ENCODE results near the gene MAST4. TPM values are rescaled to one million over a fixed set of nuclear protein-coding genes. Genes with fewer than 3 reads are reported as not detected.
"Not testable (repeated sequence)": the region's sequence is repeated elsewhere in the genome, so short reads cannot be mapped to it uniquely, and the experiment has no call there.

Gene MAST4
- total RNA-seq, 2 donors from 2014 or later = 15.9 to 53.1 TPM

DNA sequence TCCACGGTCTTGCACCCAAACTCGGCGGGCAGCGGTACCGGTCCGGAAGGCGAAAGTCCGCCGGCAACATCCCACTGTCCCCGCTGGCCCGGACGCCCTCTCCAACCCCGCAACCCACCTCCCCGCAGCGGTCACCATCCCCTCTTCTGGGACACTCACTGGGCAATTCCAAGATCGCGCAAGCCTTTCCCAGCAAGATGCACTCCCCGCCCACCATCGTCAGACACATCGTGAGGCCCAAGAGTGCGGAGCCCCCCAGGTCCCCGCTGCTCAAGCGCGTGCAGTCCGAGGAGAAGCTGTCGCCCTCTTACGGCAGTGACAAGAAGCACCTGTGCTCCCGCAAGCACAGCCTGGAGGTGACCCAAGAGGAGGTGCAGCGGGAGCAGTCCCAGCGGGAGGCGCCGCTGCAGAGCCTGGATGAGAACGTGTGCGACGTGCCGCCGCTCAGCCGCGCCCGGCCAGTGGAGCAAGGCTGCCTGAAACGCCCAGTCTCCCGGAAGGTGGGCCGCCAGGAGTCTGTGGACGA, 567.1 kb downstream of the MAST4 start:
- Mint-ChIP-seq H3K27ac (peak overlapping the region; percentile 65 to 70), H3K9me3 (no peaks in the 10 kb centered on the region), H3K27me3 (no peaks in the 10 kb centered on the region), H3K36me3 (no peaks in the 10 kb centered on the region), H3K4me3 (no peak overlapping the region), H3K4me1 (ENCODE audit: low read depth in 2 of 2) (peaks cover 22 to 35% of the 10 kb centered on the region in 2 donors)
- no peak for ATAC-seq
- no peak for DNase-seq (ENCODE audit: low spot score)

DNA sequence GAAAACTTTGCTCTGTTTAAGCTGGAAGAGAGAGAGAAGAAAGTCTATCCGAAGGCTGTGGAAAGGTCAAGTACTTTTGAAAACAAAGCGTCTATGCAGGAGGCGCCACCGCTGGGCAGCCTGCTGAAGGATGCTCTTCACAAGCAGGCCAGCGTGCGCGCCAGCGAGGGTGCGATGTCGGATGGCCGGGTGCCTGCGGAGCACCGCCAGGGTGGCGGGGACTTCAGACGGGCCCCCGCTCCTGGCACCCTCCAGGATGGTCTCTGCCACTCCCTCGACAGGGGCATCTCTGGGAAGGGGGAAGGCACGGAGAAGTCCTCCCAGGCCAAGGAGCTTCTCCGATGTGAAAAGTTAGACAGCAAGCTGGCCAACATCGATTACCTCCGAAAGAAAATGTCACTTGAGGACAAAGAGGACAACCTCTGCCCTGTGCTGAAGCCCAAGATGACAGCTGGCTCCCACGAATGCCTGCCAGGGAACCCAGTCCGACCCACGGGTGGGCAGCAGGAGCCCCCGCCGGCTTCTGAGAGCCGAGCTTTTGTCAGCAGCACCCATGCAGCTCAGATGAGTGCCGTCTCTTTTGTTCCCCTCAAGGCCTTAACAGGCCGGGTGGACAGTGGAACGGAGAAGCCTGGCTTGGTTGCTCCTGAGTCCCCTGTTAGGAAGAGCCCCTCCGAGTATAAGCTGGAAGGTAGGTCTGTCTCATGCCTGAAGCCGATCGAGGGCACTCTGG, 567.8 kb downstream of the MAST4 start:
- no peaks in the 10 kb centered on the region for H3K36me3 Mint-ChIP-seq

GRCh38 chr5:67164856-67165525, 568.8 kb downstream of the MAST4 start:
- Mint-ChIP-seq H3K27ac (peak overlapping the region; percentile 98 to 99), H3K36me3 (no peaks in the 10 kb centered on the region), H3K4me1 (ENCODE audit: low read depth in 2 of 2) (peaks cover 21 to 31% of the 10 kb centered on the region in 2 donors), H3K4me3 (peak overlapping the region; percentile 92), H3K9me3 (no peaks in the 10 kb centered on the region), H3K27me3 (no peaks in the 10 kb centered on the region)
- ATAC-seq (no peak), DNase-seq (ENCODE audit: low spot score) (no peak)

More for the DNA sequence above, 567.8 kb downstream of the MAST4 start:
- DNase-seq (ENCODE audit: low spot score) (no peak), ATAC-seq (no peak)
- Mint-ChIP-seq H3K27ac (peak overlapping the region; percentile 98 to 99), H3K27me3 (no peaks in the 10 kb centered on the region), H3K4me3 (peak overlapping the region; percentile 92), H3K9me3 (no peaks in the 10 kb centered on the region), H3K4me1 (ENCODE audit: low read depth in 2 of 2) (peaks cover 23 to 35% of the 10 kb centered on the region in 2 donors)

DNA sequence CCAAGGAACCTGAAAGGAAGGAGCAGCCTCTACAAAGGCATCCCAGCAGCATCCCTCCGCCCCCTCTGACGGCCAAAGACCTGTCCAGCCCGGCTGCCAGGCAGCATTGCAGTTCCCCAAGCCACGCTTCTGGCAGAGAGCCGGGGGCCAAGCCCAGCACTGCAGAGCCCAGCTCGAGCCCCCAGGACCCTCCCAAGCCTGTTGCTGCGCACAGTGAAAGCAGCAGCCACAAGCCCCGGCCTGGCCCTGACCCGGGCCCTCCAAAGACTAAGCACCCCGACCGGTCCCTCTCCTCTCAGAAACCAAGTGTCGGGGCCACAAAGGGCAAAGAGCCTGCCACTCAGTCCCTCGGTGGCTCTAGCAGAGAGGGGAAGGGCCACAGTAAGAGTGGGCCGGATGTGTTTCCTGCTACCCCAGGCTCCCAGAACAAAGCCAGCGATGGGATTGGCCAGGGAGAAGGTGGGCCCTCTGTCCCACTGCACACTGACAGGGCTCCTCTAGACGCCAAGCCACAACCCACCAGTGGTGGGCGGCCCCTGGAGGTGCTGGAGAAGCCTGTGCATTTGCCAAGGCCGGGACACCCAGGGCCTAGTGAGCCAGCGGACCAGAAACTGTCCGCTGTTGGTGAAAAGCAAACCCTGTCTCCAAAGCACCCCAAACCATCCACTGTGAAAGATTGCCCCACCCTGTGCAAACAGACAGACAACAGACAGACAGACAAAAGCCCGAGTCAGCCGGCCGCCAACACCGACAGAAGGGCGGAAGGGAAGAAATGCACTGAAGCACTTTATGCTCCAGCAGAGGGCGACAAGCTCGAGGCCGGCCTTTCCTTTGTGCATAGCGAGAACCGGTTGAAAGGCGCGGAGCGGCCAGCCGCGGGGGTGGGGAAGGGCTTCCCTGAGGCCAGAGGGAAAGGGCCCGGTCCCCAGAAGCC, 569.6 kb downstream of the MAST4 start:
- H3K27me3 Mint-ChIP-seq = no peaks in the 10 kb centered on the region
- H3K36me3 Mint-ChIP-seq = no peaks in the 10 kb centered on the region
- H3K4me1 Mint-ChIP-seq (ENCODE audit: low read depth in 2 of 2) = peaks cover 17 to 25% of the 10 kb centered on the region in 2 donors
- peak; percentile 90 to 91 for ATAC-seq
- H3K9me3 Mint-ChIP-seq = no peaks in the 10 kb centered on the region
- H3K27ac Mint-ChIP-seq = peak overlapping the region; percentile 98 to 99
- H3K4me3 Mint-ChIP-seq = peak overlapping the region; percentile 92
- peak; percentile 88 for DNase-seq (ENCODE audit: low spot score)

DNA sequence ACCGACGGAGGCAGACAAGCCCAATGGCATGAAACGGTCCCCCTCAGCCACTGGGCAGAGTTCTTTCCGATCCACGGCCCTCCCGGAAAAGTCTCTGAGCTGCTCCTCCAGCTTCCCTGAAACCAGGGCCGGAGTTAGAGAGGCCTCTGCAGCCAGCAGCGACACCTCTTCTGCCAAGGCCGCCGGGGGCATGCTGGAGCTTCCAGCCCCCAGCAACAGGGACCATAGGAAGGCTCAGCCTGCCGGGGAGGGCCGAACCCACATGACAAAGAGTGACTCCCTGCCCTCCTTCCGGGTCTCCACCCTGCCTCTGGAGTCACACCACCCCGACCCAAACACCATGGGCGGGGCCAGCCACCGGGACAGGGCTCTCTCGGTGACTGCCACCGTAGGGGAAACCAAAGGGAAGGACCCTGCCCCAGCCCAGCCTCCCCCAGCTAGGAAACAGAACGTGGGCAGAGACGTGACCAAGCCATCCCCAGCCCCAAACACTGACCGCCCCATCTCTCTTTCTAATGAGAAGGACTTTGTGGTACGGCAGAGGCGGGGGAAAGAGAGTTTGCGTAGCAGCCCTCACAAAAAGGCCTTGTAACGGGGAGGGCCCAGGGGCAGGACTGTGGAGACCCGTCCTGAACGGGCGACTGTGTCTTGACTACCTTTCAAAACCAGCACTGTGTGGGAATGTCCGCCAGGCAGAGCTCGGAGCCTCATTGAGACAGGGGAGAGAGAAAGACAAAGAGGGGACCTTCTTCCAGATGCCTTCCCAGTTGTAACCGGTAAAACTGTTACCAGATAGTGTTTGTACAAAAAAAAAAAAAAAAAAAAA, 570.5 kb downstream of the MAST4 start:
- no peaks in the 10 kb centered on the region for H3K9me3 Mint-ChIP-seq
- peak overlapping the region; percentile 98 to 99 for H3K27ac Mint-ChIP-seq
- DNase-seq (ENCODE audit: low spot score) (peak; percentile 88), ATAC-seq (peak; percentile 79 to 84)
- peak overlapping the region; percentile 92 for H3K4me3 Mint-ChIP-seq
- no peaks in the 10 kb centered on the region for H3K27me3 Mint-ChIP-seq
- peaks cover 15 to 20% of the 10 kb centered on the region in 2 donors for H3K4me1 Mint-ChIP-seq (ENCODE audit: low read depth in 2 of 2)
- no peaks in the 10 kb centered on the region for H3K36me3 Mint-ChIP-seq

- Mint-ChIP-seq H3K4me3 (peak overlapping the region; percentile 92), H3K27ac (peak overlapping the region; percentile 98 to 99), H3K27me3 (no peaks in the 10 kb centered on the region), H3K36me3 (no peaks in the 10 kb centered on the region), H3K4me1 (ENCODE audit: low read depth in 2 of 2) (peaks cover 12 to 20% of the 10 kb centered on the region in 2 donors), H3K9me3 (no peaks in the 10 kb centered on the region)
- ATAC-seq (no peak), DNase-seq (ENCODE audit: low spot score) (no peak)
These were observed 571.9 kb downstream of the MAST4 start for GRCh38 chr5:67168069-67168468.

DNA sequence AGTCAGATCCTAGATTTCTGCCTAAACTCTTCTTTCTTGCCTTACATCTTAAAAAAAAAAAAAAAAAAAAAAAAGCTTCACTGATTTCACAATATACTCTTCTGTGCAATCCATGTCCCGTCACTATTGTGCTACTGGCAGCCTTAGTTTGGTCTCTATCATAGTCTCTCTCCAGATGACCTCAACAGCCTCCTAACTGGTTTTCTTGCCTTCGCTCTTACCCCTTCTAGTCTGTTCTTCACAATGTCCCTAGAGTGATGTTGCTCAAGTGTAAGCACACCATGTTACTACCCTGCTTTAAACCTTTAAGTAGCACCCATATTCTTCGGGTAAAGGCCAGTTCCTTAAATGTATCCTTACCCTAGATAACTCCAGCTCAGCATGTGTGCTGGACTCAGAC, 574.6 kb downstream of the MAST4 start:
- Mint-ChIP-seq H3K27ac (no peak overlapping the region), H3K4me1 (ENCODE audit: low read depth in 2 of 2) (peaks cover 12 to 19% of the 10 kb centered on the region in 2 donors), H3K4me3 (no peak overlapping the region), H3K9me3 (peaks cover 5% of the 10 kb centered on the region), H3K27me3 (no peaks in the 10 kb centered on the region), H3K36me3 (peaks cover 6% of the 10 kb centered on the region)
- ATAC-seq = no peak
- no peak for DNase-seq (ENCODE audit: low spot score)

- H3K27me3 Mint-ChIP-seq; H3K27ac Mint-ChIP-seq; ATAC-seq; H3K9me3 Mint-ChIP-seq; DNase-seq (ENCODE audit: low spot score); H3K4me3 Mint-ChIP-seq; H3K4me1 Mint-ChIP-seq (ENCODE audit: low read depth in 2 of 2): not testable (repeated sequence)
- peaks cover 27% of the 10 kb centered on the region for H3K36me3 Mint-ChIP-seq
These were observed 577.2 kb downstream of the MAST4 start for GRCh38 chr5:67173351-67173750.

DNA sequence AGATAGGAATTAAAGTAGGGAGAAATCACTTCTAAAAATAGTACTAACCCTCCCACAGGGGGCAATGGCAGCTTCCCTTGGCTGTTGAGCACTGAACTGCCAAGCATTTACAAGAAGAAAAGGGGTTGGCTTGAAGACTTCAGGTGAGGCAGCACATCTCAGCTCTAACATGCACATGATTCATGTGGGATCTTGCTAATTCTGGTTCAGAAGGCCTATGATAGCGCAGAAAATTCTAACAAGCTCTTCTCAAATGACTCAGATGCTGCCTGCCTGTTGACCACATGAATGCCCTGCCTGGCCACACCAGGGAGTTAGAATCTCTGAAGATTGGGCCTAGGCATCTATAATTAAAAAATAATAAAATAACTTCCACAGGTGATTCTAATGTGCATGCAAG, 577.8 kb downstream of the MAST4 start:
- Mint-ChIP-seq H3K4me1 (ENCODE audit: low read depth in 2 of 2) (peaks cover 3 to 5% of the 10 kb centered on the region in 2 donors), H3K4me3 (no peak overlapping the region), H3K27me3 (no peaks in the 10 kb centered on the region), H3K36me3 (peaks cover 28% of the 10 kb centered on the region), H3K27ac (no peak overlapping the region), H3K9me3 (peaks cover 8% of the 10 kb centered on the region)
- no peak for ATAC-seq
- DNase-seq (ENCODE audit: low spot score) = no peak

DNA sequence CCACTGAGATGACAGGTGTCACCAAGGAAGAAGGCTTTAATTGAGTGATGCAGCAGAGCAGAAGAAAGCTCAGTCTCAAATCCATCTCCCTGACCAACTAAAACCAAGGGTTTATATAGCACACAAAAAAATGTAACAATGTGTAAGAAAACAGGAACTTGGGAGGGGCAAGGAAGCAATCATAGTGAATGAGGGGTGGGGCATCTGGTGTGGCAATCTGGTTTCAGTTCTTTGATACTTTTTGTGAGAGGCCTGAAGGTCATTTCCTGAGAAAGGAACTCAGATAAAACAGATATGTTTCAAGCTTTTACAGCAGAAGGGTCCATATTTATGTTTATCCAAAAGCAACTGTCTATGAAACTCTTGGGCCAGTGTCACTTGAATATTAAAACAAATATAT, 580.7 kb downstream of the MAST4 start:
- DNase-seq (ENCODE audit: low spot score) = no peak
- Mint-ChIP-seq H3K4me1 (ENCODE audit: low read depth in 2 of 2) (peaks cover 14 to 18% of the 10 kb centered on the region in 2 donors), H3K27ac (peak overlapping the region in 1 of 2 donors; percentile 59), H3K27me3 (no peaks in the 10 kb centered on the region), H3K9me3 (peaks cover 8% of the 10 kb centered on the region), H3K36me3 (peaks cover 28% of the 10 kb centered on the region), H3K4me3 (no peak overlapping the region)
- ATAC-seq = no peak

GRCh38 chr5:67178085-67178484, 581.9 kb downstream of the MAST4 start:
- peaks cover 15 to 26% of the 10 kb centered on the region in 2 donors for H3K4me1 Mint-ChIP-seq (ENCODE audit: low read depth in 2 of 2)
- H3K27me3 Mint-ChIP-seq = no peaks in the 10 kb centered on the region
- no peak overlapping the region for H3K27ac Mint-ChIP-seq
- DNase-seq (ENCODE audit: low spot score) (no peak), ATAC-seq (no peak)
- H3K4me3 Mint-ChIP-seq = no peak overlapping the region
- peaks cover 8% of the 10 kb centered on the region for H3K9me3 Mint-ChIP-seq
- peaks cover 28% of the 10 kb centered on the region for H3K36me3 Mint-ChIP-seq

DNA sequence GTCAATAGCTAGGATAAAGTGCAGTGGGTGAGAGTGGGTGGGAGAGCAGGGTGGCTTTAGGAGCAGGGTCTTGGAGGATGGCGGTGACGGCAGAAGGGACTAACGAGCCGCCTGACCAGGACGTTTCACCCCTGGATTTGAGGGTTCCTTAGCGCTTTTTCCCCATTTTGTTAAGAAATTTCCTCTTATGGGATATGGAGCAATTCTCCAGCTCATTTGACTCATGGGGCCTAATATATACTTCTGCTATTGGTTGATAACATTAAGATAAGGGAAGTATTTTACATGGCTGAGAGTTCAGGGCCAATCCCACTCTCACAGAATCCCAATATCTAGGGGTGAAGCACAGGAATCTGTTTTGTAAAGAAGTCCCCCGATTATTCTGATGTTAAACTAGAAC, 582.8 kb downstream of the MAST4 start:
- DNase-seq (ENCODE audit: low spot score) (no peak), ATAC-seq (no peak)
- H3K27ac Mint-ChIP-seq = no peak overlapping the region
- no peak overlapping the region for H3K4me3 Mint-ChIP-seq
- H3K9me3 Mint-ChIP-seq = peaks cover 8% of the 10 kb centered on the region
- H3K27me3 Mint-ChIP-seq = no peaks in the 10 kb centered on the region
- peaks cover 15 to 27% of the 10 kb centered on the region in 2 donors for H3K4me1 Mint-ChIP-seq (ENCODE audit: low read depth in 2 of 2)
- peaks cover 28% of the 10 kb centered on the region for H3K36me3 Mint-ChIP-seq

Measured in natural killer cell treated with Interleukin-12 subunit alpha and Interleukin-12 subunit beta and Interleukin-15 and Interleukin-18, amount 100 ng/mL, for 72 hours (primary cell).